Suprapubic skin (tissue), 4 donors: Measurements from ENCODE around the gene B4GALT5. TPM values are rescaled to one million over a fixed set of nuclear protein-coding genes. Genes with fewer than 3 reads are reported as not detected.
A peak's percentile ranks its signal among the peaks of the same experiment; 100 is the strongest.

Source experiments
- DNase-seq, 2 donors: peaks; one replicate each; pipeline ENCODE4 v3.0.0-alpha.2; 2019; ENCODE audit warnings: low spot score in 2 of 2
- H3K27ac ChIP-seq: fragments of 200-600 bp; sonication (generic); one replicate; pipeline ENCODE4 v1.5.1; 2019
- H3K27me3 ChIP-seq: fragments of 200-600 bp; sonication (generic); one replicate; pipeline ENCODE4 v1.5.1; 2019
- H3K36me3 ChIP-seq: fragments of 200-600 bp; sonication (generic); one replicate; pipeline ENCODE4 v1.5.1; 2019
- H3K4me1 ChIP-seq: fragments of 200-600 bp; sonication (generic); one replicate; pipeline ENCODE4 v1.5.1; 2019
- H3K4me3 ChIP-seq: fragments of 200-600 bp; sonication (generic); one replicate; pipeline ENCODE4 v1.5.1; 2019; ENCODE audit warnings: mild to moderate bottlenecking
- H3K9me3 ChIP-seq: fragments of 200-600 bp; sonication (generic); one replicate; pipeline ENCODE4 v1.5.1; 2019
- EP300 ChIP-seq: sonication (generic); formaldehyde crosslinking; IDR thresholded peaks from one replicate; pipeline ENCODE4 v1.6.1; 2017; ENCODE audit warnings: antibody characterized with exemption
- POLR2A ChIP-seq, 2 donors: fragments of 450-650 bp; IDR thresholded peaks; one replicate each; pipeline ENCODE4 v1.6.1; 2017; ENCODE audit warnings: antibody characterized with exemption in 2 of 2, mild to moderate bottlenecking in 2 of 2, moderate library complexity in 2 of 2
- POLR2AphosphoS5 ChIP-seq, 3 donors: sonication (generic); formaldehyde crosslinking; IDR thresholded peaks; one replicate each; pipeline ENCODE4 v1.6.1; 2017; ENCODE audit warnings: antibody characterized with exemption in 3 of 3
- WGBS: methylation state at CpG from one replicate; pipeline ENCODE4 v1.1.5; 2018; 5-methylcytosine and 5-hydroxymethylcytosine counted together
- total RNA-seq, 4 donors: library from RNA; depleted of rRNA; stranded (reverse); fragments of >200 nt; gene quantifications; one replicate each; pipeline ENCODE4 v1.1.0, GENCODE V29; 2016
- TF ChIP-seq, protein P1 (sequence below), 2 donors: fragments of 200-600 bp in 1 of 2; fragments of 450-650 bp in 1 of 2; sonication (generic) in 1 of 2; IDR thresholded peaks; one replicate each; pipeline ENCODE4 v1.5.1; 2016 to 2019; ENCODE audit warnings: antibody characterized with exemption in 2 of 2, mild to moderate bottlenecking in 1 of 2, moderate library complexity in 1 of 2

Gene B4GALT5
- total RNA-seq, 4 donors from 2014 or later: 8.8 to 12.7 (median 10.1) TPM

DNA sequence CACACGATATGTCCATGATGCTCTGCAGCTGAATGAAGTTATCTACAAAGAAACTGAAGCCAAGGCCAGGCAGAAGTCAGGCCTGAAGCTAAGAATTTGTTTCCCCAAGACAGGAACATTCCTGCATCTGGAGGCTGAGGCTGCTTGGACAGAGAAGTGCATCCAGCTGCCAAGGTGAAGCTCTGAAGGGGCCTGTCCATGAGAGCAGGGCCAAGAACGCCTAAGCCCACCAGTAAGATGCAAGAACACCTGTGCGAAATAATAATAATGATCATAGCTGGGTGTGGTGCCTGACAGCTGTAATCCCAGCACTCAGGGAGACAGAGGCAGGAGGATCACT, 37.7 kb upstream of the B4GALT5 start:
- H3K4me3 ChIP-seq: no peak overlapping the region
- no peaks in the 10 kb centered on the region for H3K36me3 ChIP-seq
- no peaks in the 10 kb centered on the region for H3K27me3 ChIP-seq
- peak overlapping the region; percentile 35 for H3K27ac ChIP-seq
- TF ChIP-seq, protein P1, sequence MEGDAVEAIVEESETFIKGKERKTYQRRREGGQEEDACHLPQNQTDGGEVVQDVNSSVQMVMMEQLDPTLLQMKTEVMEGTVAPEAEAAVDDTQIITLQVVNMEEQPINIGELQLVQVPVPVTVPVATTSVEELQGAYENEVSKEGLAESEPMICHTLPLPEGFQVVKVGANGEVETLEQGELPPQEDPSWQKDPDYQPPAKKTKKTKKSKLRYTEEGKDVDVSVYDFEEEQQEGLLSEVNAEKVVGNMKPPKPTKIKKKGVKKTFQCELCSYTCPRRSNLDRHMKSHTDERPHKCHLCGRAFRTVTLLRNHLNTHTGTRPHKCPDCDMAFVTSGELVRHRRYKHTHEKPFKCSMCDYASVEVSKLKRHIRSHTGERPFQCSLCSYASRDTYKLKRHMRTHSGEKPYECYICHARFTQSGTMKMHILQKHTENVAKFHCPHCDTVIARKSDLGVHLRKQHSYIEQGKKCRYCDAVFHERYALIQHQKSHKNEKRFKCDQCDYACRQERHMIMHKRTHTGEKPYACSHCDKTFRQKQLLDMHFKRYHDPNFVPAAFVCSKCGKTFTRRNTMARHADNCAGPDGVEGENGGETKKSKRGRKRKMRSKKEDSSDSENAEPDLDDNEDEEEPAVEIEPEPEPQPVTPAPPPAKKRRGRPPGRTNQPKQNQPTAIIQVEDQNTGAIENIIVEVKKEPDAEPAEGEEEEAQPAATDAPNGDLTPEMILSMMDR (IDR thresholded peaks at IDR 0.05): no peak
- TF ChIP-seq POLR2AphosphoS5 (IDR thresholded peaks at IDR 0.05): no peak
- TF ChIP-seq EP300: no peak
- no peak for TF ChIP-seq POLR2A (IDR thresholded peaks at IDR 0.05)
- peaks cover 37% of the 10 kb centered on the region for H3K4me1 ChIP-seq
- DNase-seq: no peak
- no peaks in the 10 kb centered on the region for H3K9me3 ChIP-seq
- 56% methylated on average over 3 of the region's 3 CpGs for WGBS

DNA sequence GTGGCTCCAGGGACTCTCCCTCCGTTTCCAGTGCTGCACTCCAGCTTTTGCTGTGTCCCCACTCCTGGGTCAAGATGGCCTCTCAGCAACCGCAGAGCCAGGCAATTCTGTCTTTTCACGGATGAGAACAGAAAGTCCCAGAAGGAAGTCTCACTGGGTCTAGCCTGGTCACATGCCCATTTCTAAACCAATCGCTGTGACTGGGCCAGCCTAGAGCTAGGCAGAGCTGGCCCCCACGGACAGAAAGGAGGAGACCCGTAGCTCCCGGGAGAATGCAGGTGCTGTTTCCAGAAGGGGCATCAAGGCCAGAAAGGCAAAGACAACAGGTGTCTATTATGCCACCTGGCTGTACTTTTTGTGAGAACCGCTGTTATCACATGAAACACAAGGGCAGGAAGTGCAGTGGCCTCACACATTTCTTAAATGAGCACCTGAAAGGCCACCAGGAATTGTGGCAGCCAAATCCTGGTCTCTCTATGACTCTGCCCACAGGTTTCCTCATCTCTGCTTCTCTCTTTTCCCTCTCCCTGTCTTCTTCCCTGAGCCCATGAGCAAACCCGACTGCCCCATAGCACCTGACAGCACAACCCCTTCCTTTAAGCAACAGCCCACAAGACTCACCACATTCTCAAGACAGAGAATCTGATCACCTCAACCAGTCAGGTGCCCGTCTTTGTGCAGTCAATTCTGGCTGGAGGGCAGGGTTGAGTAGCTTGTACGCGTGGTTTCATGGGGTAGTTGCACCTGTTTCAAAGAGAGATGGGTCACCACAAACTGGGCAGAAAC, 37.1 kb upstream of the B4GALT5 start:
- TF ChIP-seq, protein P1 (IDR thresholded peaks at IDR 0.05): no peak
- TF ChIP-seq POLR2AphosphoS5 (IDR thresholded peaks at IDR 0.05): no peak
- no peak for TF ChIP-seq EP300
- no peak for TF ChIP-seq POLR2A (IDR thresholded peaks at IDR 0.05)
- peaks cover 36% of the 10 kb centered on the region for H3K4me1 ChIP-seq

DNA sequence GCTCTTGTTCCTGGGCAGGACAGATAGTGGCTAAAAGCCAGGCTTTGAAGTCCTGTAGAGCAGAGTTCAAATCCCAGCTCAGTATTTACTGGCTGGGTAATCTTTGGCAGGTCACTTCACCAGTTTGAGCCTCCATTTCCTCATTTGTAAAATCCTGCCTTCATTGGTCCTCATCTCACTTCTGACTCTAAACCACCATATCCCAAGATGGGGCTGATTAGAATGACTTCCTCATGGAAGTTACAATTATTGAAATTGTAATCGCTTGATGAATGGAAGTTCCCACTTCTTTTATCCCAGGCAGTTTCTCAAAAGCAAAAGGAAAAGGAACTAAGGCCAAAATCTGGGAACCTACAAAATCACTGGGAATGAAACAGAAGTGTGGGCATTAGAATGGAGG, 35.9 kb upstream of the B4GALT5 start:
- 75% methylated on average over 1 of the region's 1 CpG for WGBS
- Histone ChIP-seq H3K4me3 (no peak overlapping the region), H3K27ac (no peak overlapping the region), H3K9me3 (no peaks in the 10 kb centered on the region), H3K4me1 (peaks cover 36% of the 10 kb centered on the region), H3K27me3 (no peaks in the 10 kb centered on the region), H3K36me3 (no peaks in the 10 kb centered on the region)
- no peak for DNase-seq
- TF ChIP-seq POLR2AphosphoS5 (IDR thresholded peaks at IDR 0.05) (no peak), EP300 (no peak), POLR2A (IDR thresholded peaks at IDR 0.05) (no peak)
- TF ChIP-seq, protein P1 (IDR thresholded peaks at IDR 0.05): no peak

More for the DNA sequence above, 37.1 kb upstream of the B4GALT5 start:
- H3K27ac ChIP-seq: peak overlapping the region; percentile 35
- no peaks in the 10 kb centered on the region for H3K36me3 ChIP-seq
- no peaks in the 10 kb centered on the region for H3K9me3 ChIP-seq
- WGBS: 62% methylated on average over 12 of the region's 12 CpGs
- no peak overlapping the region for H3K4me3 ChIP-seq
- no peak for DNase-seq
- H3K27me3 ChIP-seq: no peaks in the 10 kb centered on the region

DNA sequence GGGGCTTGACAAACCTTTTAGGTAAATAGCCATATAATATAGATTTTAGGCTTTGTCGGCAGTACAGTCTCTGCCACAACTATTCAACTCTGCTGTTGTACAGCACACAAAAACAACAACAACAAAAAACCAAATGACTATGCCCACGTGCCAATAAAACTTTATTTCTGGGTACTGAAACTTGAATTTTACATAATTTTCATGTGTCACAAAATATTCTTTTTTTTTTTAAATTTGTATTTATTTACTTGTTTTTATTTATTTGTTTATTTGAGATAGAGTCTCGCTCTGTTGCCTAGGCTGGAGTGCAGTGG, 34.8 kb upstream of the B4GALT5 start:
- Histone ChIP-seq H3K9me3 (no peaks in the 10 kb centered on the region), H3K36me3 (no peaks in the 10 kb centered on the region), H3K27me3 (no peaks in the 10 kb centered on the region), H3K27ac (peak overlapping the region; percentile 82), H3K4me3 (no peak overlapping the region), H3K4me1 (peaks cover 36% of the 10 kb centered on the region)
- WGBS: 95% methylated on average over 3 of the region's 3 CpGs
- TF ChIP-seq, protein P1 (IDR thresholded peaks at IDR 0.05): no peak
- no peak for TF ChIP-seq POLR2AphosphoS5 (IDR thresholded peaks at IDR 0.05)
- TF ChIP-seq EP300: no peak
- TF ChIP-seq POLR2A (IDR thresholded peaks at IDR 0.05): no peak
- no peak for DNase-seq

DNA sequence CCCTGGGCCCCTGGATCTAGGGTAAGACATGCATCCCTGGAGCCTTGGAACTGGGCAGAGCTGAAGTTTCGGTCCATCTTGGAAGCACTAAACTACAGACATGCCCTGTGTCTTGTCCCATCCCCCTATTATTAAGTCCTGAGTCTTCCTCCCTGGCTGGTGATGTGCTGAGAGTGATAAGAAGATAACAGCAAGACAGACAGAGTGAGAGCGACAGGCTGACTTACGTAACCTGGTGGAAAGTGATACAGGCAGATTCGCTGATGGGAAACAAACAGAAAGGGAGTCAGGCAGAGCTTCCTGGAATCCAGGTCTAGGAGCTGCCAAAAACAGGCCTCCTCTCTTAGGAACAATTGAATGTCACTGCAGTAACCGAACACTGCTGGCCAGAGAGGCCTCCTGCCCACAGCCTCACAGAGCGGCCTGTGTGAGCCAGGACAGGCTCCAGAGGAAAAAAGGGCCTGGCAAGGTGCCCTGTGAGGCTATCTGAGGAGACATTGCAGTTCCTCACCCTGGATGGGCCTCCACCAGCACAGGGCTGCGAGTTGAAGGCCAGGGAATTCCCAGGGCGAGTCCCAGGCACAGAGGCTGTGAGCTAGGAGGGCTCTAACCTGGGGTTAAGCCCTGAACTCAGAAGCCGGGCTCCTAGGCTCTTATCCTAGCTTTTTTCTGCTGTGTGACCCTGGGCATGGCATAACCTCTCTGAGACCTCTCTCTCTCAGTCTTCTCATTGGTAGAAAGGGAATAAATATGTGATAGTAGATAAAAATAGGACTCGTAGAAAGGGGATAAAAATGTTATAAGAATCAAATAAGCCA, 34.2 kb upstream of the B4GALT5 start:
- no peaks in the 10 kb centered on the region for H3K36me3 ChIP-seq
- H3K9me3 ChIP-seq: no peaks in the 10 kb centered on the region
- H3K27ac ChIP-seq: peak overlapping the region; percentile 82
- H3K27me3 ChIP-seq: no peaks in the 10 kb centered on the region
- TF ChIP-seq EP300: no peak
- peak in 2 of 3 donors; percentile 33 to 37 for TF ChIP-seq POLR2AphosphoS5 (IDR thresholded peaks at IDR 0.05)
- 34% methylated on average over 7 of the region's 10 CpGs for WGBS
- no peak overlapping the region for H3K4me3 ChIP-seq
- H3K4me1 ChIP-seq: peaks cover 36% of the 10 kb centered on the region
- DNase-seq: peak; percentile 89 to 92
